Fibroblast of gingiva (primary cell): ENCODE measurements around the gene ZDHHC1.
"Not testable (repeated sequence)": the region's sequence is repeated elsewhere in the genome, so short reads cannot be mapped to it uniquely, and the experiment has no call there.

Experiments used
- DNase-seq: peaks from one replicate; pipeline ENCODE4 v3.0.0-alpha.2; 2011; ENCODE audit warnings: low read depth

Gene ZDHHC1

DNA sequence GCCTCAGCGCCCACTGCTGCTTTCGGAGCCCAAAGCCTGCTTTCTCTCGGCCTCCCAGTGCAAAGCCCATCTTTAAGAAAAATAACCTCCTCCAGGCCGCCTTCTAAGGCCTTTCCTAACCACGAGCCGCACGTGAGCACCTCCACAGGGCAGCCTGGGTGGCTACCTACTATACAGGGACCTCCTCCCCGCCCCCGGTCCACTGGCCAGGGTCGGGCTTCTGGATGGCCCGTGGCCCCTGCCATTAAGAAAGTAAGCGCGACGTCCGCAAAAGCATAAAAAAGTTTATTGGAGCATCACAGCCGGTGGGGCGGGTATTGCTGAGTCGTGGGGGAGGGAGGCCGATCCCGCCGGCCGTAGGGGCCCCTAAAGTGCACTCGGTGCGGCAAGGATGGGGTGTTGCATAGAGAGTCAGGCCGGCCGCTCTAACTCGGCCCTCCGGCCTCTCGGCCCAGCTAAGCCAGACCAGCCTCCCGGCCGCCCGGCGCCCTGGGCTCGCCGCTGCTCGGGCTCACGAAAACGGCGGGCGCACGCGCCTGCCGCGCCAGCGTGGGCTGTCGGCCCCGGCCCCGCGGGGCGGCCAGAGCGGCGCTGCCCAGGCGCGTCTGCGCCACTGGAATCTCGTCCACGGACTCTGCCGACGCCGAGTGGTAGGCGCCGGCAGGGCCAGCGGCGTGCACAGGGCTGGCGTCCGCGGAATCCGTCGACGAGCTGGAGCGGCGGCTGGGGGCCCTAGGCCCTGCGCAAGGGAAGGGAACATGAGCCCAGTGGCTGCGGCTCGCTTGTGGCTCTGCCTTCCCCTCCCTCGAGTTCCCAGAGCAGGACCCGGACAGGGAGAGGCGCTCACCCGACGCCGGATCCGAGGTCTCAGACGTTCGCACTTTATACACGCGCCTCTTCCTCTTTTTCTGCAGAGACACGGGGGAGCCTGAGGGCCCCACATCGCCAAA lies 21.8 kb downstream of the ZDHHC1 start:
- DNase-seq = no peak

DNA sequence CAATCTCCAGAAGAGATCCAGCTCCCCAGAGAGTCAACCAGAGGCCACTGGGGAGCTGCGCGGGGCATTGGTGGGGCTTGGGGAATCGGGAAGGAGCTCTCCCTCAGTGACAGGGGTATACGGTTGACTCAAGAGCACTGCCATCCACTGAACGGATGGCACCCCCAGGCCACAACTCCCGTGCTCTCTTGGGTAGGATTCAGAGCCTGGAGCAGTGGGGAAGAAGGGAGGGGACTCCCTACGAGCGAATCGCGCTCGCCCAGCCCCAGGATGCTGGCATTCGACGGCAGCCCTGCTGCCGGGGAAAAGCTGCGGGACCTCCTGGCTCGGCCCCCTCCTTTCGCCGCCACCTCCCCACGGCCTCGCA lies 22.5 kb downstream of the ZDHHC1 start:
- DNase-seq = no peak

DNA sequence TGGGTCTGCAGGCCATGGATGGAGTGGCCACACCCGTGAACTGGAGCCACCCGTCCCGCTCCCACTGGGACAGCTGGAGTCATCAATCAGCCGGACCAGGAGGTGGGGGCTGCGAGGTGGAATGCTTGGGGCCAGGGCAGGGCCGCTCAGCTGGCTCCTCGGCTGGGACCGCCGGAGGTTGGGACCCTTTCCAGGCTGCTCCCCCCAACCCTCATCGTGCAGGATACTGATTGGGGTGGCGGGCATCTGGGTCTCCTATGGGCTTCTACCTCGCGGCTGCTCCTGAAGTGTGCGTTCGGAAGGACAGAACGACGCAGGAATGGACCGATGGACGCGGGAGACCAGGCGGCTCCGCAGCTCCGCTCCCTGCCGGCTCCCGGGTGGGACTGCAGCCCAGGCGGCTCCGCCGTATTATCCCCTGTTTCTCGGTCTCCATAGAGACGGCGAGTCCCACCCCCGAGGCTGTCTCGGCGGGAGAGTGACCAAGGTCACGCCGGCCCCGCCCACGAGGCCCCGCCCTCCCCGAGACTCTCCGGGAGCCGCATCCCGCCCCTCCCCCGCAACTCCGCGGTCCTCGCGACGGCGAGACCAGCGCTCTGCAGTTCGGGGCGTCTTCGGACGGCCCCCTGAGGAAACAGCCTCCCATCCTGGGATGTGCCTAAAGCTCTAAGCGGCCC lies 23.0 kb downstream of the ZDHHC1 start, which contains the start of gene TPPP3:
Gene TPPP3 (minus strand): TSS at position 388 of the 677 bp plus-strand sequence. CDS start 2,387 bp downstream, outside the sequence.
- DNase-seq = peak; percentile 71

DNA sequence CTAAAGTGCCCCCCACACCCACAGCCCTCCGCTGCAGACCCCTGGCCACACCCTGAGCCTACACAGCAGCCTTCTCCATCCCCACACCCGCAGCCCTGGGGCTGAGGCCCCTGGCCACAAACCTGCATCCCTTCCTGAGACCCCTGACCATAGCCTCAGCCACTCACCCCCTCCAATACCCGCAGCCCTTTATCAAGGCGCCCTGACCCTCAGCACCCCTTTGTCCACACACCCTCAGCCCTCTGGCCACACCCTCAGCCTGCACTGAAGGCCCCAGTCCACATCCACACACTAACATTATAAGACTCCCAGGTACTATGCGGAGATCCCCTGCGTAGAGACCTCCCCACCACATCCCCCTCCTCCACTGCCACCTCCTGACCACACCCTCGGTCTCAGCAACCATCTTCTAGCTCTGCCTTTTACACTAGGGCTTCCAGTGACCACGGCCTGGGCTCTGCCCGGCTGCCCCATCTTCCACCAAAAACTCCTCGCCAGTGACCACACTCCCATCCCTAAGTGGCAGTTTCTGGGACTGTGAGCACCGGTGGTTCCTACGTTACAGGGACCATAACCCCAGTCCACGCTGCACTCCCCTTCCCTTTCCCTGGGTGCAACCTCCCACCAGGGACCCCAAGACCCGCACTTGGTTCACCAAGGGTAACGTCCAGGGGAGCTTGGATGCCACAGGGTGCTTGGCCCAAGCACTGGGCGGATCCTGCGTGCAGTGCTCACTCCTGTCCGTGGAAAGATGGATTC lies 23.8 kb downstream of the ZDHHC1 start:
- DNase-seq = no peak

DNA sequence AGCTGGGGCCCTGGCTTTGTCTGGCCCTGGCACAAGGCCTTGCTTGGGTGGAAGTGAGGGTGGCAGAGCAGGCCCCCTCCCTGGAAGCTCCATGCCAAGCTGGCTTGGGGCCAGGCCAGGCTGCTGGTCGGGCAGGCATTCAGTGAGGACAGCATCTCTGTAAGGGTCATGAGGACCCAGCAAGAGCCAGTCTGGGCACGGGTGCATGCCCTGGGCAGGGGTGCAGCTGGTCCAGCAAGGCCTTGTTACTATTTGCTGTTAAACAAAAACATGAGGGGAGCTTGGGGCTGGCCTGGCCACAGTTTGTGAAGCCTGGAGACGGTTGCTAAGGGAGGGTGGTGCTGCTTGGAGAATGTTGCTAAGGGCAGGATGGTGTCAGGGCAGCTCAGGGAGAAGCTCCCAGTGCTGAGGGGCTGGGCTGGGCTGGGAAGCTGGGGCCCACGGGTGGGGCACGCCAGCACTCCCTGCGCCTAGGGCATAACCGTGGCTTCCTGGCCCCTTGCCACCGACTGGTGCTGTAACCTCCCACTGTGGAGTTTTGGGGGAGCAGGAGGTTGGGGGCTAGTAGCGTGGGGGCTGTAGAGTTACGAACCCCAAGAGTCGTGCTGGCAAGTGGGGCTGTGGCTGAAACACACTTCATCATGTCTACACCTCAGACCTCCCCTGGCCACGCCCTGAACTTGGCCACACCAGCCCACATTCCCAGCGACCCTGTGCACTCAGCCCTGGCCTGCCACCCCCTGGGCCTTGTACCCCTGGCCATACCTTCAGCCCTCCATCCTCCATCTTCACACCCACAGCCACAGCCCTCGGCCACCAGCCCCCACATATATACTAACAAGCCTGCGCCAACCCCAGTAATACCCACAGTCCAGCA lies 24.6 kb downstream of the ZDHHC1 start:
- no peak for DNase-seq

DNA sequence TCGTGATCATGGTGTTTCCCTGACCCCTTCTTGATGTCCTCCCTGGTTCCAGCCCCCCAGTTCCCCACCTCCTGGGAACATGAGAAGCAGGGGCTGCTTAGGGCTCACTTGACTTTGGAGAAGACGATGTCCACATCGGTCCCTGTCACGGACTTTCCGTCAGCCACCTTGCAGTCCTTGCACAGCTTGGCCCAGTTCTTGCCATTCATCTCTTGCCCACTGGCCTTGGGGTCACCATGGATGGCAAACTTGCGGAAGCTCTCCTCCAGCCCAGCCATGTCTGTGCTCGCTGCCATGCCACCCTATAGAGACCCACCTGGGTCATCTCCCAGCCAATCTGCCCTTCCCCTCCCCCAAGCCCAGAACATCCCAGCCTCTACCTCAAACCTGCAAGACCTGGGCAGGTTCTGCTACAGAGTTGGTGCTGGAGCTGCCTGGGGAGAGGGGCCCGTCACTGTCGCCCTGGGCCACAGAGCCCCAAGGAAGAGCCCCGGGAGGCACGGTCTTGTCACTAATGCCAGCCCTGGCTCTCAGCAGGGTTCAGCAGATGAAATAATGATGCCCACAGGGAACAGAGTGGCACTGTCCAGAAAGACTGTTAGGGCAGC lies 25.4 kb downstream of the ZDHHC1 start:
- no peak for DNase-seq

DNA sequence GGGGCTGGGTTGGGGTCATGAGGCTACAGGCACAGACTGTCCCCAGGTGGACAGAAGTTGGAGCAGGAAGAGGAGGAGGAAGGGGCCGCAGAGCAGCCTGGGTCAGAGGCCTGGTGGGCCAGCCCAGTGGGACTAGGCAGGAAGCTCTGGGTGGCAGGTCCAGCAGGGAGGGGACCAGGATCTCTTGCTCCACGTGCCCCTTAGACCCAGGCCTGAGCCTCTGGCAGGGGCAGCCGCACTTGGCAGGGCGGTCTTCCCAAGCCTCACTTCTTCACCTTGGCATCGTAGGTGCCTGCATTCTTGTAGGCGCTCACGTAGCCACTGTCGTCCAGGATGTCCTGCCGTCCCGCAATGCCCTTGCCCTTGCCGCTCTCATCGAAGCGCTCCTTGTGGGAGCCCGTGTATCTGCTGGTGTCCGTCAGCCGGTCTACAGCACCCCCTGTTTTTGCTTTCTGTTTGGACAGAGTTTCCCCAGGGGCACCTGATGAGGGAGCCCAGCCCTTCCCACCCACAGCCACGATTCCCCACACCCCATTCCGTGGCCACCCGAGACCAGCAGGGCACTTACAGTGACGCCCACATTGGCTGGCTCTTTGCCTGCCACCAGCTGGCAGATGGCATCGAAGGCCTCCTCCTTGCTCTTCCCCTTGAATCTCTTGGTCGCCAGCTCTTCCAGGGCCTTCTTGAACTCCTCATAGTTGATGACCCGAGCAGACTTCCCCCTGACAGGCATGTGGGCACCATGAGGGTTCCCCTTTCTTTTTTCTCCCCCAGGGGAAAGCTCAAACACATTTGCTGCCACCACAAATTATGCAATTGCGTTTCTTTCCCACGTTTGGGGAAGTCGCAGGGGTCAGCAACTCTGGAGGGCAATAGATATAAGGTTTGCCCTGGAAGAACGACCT lies 26.1 kb downstream of the ZDHHC1 start:
- no peak for DNase-seq

DNA sequence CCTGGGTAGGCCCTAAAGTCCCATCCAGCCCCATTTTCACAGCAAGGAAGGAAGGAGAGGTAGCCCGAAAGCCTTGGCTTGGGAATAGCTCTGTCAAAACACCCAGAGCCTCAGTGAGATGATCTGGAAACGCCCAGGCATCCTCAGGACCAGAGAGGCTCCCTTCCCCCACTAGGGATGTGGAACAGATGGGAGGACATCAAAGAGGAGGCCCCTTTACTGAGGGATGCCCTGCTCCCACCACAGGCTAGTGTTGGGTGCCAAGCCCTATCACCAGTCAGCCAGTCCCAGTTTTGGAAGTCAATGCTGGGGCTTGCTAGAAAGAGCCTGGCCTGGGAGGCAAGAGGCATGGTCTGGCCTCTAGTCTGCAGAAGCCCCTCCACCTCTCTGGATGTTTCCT lies 27.7 kb downstream of the ZDHHC1 start:
- no peak for DNase-seq

DNA sequence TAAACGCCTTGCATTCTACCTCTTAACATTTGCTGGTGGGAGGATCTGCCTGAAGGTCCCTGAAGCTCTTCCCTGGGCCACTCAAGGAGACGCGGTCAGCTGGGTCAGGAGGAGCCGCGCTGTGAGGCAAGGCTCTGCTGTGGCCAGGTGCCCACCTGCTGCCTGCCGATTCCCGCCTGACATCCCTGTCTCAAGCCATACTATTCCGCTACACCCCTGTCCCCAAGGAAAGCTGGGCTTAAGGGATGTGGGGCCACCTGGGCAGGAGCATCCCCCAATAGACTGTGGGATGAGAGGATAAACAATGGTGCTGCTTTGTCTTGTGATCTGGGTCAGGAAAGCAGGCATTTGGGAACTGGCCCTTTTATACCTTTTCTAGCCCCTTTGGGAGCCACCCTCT lies 28.1 kb downstream of the ZDHHC1 start:
- DNase-seq = no peak

DNA sequence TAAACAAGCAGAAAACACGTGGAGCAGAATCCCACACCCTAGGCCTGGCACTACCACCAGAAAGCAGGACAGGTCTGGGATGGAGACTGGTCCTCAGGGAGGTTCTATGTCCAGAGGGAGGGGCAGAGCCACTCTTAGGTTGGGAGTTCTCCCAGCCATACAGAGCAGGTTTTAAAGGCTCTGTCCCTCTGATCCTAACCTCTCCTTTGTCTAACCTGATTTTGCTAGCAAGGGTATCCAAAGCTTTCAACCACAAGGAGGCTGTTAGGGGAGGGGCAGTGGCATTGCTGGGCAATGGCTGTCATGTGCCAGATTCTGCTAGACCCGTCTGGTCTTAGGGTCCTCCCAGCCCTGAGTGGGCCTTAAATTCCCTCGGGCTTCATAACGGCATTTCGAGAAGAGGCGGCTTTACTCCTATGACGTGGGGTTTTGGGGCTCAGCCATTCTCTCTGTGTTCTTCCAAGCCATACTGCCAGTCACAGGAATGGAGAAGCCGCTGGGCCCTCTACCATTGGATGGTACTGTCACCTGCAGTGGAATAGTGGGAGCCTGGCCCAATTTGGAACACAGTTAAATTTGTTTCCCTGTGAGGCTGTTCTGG lies 28.7 kb downstream of the ZDHHC1 start:
- no peak for DNase-seq

DNA sequence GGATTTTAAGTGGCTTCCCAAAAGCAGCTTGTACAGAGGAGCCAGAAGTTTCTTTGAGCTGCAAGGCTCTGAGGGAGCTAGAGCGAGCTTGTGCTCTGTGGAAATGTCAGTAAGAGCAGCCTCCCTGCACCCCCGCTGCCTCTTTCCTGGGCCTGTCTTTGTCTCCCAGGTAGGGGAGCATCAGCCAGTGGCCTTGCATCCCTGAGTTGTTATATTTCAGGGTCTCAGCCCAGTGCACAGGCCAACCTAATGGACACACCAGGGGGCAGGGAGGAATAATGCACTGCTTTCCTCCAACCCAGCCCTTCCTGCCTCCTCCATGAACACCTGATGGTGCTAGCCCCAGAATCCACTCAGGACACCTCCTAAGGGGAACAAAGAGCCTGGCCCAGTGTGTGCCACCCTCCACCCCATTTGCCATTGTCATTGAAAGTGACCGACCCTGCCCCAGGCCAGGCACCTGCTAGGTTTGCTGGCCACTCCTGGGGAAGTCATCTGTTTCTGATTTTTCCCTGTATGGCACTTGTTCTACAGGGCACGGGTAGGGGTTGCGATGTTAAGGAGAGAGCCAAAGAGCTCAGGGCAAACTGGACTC lies 29.3 kb downstream of the ZDHHC1 start:
- no peak for DNase-seq

DNA sequence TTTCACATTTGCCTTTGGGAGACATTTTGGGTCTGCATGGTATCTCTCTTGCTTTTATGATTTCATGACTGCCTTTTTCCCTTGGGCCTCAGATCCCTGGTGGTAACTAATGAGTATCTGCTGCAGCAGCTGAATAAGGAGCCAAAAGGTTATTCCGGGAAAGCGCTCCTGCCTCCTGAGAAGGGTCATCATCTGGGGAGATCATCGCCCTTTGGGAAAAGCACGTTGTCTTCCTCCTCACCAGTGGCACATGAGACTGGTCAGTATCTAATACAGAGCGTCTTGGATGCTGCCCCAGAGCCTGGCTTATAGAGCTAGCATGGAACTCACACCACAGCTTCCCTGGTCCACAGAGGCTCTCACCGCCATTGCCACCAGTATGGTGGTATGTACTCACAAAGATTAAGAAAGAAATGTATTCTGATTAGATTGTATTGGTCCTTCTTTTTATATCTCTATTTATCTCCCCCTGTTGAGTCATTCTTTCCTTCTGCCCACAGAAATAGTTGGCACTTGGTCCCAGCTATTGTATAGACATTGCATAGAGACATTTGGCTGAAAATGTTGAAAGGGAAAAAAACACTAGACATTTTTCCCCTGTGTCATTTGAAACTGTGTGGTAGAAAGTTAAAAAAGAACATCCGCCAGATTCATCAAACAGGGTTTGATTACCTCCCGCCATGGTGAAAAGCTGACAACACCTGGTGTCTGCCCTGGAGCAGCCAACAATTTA lies 31.3 kb downstream of the ZDHHC1 start:
- no peak for DNase-seq

DNA sequence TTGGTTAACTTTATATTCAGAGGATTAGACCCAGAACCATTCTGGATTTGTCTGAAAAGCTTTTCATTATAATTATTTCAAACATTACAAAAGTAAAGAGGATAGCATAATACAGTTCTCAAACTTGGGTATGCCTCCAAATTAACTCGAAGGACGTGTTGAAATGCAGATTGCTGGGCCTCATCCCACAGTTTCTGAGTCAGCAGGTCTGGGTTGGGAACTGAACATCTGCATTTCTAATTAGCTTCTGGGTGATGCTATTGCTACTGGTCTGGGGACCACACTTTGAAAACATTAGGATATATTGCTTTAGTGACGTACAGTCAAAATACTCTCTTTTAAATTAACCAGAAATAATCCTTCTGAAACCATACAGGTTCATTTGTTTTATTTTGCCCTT lies 33.0 kb downstream of the ZDHHC1 start:
- no peak for DNase-seq

DNA sequence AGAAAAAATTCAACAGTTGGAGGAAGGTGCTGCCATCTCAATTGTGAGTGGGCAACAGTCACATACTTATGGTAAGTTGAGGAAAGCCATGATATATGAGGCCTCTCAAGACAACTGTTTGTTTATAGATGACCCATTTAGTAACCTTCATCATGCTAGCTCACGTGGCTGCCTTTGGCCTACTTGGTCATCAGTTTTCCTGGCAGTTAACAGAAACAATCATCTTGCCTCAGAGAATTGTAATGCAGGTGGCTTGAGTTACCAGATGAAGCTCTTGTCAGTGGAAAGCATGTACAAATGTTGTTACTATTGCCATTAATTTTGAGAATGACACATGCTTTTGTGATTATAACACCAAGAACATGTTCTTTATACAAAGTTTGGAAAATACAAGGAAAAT lies 37.6 kb downstream of the ZDHHC1 start:
- DNase-seq = peak; percentile 64

DNA sequence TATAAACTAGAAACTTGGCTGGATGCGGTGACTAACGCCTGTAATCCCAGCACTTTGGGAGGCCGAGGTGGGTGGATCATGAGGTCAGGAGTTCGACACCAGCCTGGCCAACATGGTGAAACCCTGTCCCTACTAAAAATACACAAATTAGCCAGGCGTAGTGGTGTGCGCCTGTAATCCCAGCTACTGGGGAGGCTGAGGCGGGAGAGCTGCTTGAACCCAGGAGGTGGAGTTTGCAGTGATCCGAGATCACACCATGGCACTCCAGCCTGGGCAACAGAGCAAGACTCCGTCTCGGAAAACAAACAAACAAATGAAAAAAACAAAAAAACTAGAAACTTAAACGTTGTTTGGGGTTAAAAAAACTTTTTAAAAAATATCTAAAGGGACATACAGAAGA lies 40.3 kb downstream of the ZDHHC1 start:
- DNase-seq = not testable (repeated sequence)

DNA sequence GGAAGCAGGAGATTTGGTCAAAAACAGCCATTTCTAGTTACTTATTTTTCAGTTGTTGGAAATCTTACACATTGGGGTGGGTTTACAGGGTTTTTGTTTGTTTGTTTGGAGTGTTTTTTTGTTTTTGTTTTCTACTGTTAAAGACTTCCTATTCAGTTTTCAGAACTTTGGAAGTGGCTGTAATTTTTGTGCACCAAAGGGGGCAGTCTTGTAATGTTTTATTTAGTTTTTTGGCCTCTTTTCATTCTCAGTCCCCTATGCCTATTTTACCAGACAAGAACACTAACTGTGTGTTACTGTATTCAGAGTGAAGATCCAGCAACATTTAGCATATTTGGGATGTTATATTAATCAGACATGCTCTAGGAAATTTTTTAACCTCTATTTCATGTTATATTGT lies 43.6 kb downstream of the ZDHHC1 start:
- DNase-seq = peak; percentile 17

DNA sequence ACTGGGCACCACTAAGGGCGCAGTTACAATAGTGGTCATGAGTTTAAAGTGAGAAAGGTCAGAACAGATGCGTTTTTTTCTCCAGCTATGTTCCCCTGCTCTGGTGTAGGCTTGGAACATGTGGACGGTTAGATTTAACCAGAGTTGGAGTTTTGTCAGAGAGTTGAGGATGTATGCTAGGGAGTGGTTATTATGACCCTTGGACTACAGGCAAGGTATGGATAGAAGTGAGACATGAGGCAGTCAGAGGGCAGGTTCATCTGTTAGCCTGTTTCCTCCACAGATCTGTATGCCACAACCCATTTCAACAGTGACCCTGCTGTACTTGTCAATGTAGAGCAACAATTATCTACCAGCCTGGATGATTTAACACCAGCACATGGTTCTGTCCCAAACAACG lies 45.6 kb downstream of the ZDHHC1 start:
- no peak for DNase-seq

DNA sequence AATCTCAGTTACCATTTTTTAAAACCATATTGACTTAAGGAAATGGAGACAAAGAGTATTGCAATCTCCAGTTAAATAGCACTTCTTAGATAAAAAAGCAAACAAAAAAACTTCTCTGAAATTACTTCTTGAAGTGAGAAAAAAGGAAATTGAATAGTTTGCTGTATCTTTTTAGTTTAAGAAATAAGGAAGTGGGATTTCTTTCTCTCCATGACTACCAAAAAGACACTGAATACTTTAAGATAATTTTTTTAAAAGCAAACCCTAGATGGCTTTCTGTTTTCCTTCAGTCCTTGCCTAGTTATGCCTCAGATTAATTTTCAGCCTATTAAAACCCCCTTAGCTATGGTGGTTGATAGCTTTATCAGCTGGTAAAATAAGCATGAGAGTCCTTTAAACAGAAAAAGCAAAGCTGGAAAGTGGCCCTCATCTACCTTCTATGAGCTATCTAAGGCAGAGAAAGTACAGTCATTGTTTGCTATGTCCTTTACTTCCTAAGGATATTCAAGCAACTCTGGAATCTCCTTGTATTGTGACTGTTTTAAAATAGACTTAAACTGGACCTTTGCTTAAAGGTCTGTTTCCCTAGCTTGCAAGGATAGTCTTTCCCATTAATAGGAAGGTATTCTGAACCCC lies 51.6 kb downstream of the ZDHHC1 start:
- DNase-seq = no peak
